GM19467 (cell line): ENCODE data around the gene UPF1.

Source experiments
- ATAC-seq: cut with Tn5 transposase; IDR thresholded peaks from one replicate; pipeline ENCODE4 v1.9.1; 2021; ENCODE audit warnings: mild to moderate bottlenecking, moderate library complexity; ENCODE audit not compliant: unreplicated experiment

The UPF1 gene

DNA sequence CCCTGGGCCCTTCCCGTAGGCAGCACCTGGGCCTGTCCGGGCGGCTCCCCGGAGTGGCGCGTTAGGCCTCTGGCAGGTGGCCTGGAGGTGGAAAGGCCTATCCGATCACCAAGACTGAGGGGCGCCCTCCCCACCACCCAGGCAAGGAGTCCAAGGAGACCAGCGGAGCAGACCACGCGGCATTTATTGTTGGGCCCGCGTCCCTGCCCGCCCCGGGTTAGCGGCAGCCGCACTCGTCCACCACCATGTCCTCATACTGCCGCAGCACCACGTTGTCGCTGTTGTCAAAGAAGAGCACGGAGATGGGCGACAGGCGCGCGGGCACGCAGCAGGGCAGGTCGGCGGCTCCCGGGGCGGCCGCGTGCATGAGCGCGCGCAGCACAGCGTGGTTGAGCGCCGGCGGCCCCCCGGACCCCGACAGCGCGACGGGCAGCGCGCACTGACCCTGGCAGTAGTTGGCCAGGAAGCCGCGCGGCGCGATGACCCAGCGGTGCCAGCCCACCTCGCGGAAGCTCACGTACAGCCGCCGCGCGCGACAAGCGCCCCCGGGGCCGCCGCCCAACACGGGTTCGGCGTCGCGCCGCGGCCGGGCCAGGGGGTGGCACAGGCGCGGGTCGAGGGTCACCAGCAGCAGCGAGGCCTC is 36.7 kb downstream of the UPF1 start:
- no peak for ATAC-seq

DNA sequence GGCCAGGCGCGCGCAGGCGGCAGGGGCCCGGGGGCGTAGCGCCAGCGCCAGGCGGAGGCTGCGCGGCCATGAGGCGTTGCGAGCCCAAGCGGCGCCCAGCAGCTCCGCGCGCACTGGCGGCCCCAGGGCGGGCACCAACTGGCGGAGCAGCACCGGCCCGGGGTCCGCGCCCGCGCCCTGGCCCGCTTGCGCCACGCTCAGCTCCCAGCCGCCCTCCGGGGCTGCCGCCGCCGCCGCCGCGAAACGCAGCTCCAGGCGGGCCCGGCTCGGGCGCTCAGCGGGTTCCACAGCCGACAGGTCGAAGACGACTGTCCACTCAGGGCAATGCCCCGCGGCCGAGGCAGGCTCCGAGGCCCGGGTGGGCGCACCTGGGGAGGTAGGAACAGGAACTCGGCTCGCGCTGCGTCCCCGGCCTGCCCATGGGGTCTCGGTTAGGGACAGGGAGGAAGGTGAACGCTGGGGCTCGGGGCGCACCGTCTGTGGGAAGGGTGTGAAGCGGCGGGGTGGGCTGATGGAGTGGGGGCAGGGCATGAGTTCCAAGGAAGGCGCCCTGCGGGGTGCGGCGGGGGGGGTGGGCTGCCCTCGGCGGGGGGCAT is 37.4 kb downstream of the UPF1 start:
- no peak for ATAC-seq

DNA sequence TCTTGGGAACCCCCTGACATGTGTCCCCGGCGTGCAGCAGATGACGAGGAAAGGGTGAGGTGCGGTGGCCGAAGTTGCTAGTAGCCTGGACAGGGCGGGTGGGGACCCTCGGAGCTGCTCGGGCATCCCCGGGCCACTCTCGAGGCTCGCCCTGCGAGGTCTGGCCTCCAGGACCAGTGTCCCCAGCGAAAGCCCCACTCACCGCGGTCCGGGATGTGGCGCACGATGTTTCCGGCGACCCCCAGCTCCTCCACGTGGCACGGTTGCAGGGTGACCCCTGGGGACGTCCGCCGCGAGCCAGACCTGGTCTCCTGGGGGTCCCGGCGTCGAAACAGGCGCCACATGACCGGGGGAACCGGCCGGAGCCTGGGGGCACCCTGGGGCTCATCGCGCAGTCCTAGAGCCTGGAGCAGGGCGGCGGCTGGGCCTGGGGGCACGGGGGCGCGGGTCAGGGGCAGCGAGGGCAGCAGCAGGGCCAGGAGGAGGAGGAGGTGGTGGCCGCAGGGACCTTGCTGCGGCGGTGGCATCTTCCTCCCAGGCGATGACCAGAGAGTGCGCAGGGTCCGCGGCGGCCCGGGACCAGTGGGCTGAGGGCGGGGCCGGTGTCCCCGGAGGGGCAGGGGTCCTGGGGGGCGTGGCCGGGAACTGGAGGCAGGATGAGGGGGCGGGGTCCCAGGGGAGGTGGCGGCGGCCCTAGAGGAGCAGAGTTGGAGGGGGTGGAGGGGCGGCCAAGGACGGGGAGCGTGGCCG is 38.2 kb downstream of the UPF1 start:
- no peak for ATAC-seq

DNA sequence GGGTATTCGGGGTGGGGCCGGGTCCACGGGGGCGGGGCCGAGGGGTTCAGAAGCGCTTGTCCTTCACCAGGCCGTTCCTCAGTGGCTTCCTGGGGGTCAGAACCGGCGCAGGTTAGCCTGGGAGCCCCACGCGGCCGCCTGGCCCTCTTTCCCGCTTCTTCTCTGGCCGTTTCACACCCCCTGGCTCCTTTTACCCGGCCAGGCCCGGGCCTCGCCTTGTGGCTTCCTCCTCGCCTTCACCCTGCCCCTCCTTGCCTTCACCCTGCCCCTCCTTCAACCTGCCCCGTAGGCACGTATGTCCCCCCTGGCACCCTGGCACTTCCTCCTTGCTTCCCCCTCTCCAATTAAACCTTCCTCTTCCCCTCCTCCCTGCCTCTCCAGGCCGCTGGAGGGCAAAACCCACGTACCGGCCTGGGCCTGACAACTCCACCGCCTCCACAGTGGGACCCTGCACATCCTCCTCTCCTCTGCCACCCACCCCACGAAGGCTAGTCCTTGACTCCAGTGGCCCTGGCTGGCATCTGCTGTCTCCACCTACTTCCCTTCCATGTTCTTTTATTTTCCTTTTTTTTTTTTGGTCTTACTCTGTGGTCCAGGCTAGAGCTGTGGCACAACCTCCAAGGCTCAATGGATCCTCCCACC is 38.9 kb downstream of the UPF1 start:
- ATAC-seq = no peak

DNA sequence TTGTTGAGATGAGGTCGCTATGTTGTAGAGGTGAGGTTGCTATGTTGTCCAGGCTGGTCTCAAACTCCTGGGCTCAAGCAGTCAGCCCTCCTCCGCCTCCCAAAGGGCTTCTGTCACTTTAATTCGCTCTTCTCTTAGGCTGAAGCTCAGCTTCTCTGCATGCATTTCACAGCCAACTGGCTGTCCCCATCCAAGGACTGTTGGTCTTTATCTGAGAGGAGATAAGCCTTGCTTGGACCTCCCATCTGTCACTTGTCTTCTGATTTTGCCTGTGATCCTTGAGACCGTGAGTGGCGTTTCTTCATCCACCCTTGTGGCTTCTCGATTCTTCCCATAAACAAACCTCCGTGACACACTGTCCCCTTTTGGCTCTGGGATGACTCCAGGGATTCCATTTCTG is 39.8 kb downstream of the UPF1 start:
- no peak for ATAC-seq

DNA sequence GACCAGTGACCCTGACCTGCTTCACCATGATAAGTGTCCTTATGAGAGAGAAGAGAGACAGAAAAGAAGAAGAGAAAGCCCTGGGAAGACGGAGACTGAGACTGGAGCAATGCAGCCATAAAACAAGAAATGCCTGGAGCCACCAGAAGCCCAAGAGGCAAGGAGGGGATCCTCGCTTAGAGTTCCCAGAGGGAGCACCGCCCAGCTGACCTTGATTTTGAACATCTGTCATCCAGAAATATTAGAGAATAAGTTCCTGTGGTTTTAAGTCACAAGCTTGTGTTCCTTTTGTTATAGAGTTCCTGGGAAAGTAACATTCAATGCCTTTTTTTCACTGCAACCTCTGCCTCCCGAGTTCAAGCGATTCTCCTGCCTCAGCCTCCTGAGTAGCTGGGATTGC is 44.0 kb downstream of the UPF1 start:
- ATAC-seq = no peak

DNA sequence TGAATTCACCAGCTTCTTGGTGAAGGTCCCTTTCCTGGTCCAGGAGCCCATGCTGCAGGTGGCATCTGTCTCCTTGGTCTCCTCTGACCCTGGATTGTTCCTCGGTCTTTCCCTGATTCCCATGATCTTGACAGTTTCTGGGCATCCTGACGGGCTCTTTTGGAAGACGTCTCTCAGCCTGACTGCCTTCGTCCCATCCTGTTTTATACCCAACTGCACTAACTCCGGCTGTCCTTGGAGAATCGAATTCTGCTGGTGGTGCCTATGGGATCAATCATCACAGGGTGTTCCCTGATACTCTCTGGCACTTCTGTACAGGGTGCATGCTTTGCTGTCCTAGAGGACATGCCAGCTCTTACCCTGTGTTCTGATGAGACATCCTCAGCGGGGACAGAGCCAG is 45.1 kb downstream of the UPF1 start:
- no peak for ATAC-seq

DNA sequence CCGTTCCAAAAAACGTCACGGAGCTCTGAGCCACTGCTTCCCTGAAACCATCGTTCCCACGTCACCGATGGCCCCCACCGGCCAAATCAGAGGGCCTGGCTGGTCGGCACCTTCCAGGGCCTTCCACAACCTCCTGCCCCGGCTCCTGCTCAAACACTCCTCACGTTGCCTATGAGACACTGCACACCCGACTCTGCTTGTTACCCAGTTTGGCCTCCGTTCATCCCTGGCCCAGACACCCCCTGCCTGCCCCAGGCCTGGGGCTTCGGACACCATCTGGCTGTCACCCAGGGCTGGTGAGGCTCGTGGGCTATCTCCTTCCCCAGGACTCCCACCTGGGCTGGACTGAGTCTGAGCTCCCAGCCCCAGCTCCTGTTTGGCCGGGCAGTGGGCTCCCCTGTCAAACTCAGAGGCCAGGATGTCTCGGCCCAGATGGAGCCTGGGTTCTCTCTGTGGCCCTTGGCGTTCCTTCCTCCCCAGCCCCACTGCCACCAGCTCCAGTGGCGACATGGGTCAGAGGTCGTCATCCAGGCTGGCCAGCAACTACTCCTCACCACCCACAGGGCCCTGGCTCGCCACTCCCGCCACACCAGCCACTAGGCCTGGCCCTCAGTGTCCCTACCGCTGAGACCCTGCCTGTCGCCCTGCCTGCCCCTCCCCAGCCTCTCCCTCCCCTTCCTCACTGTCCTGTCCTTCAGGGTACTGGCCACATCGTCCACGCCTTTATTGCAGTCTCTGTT is 46.5 kb downstream of the UPF1 start:
- no peak for ATAC-seq

DNA sequence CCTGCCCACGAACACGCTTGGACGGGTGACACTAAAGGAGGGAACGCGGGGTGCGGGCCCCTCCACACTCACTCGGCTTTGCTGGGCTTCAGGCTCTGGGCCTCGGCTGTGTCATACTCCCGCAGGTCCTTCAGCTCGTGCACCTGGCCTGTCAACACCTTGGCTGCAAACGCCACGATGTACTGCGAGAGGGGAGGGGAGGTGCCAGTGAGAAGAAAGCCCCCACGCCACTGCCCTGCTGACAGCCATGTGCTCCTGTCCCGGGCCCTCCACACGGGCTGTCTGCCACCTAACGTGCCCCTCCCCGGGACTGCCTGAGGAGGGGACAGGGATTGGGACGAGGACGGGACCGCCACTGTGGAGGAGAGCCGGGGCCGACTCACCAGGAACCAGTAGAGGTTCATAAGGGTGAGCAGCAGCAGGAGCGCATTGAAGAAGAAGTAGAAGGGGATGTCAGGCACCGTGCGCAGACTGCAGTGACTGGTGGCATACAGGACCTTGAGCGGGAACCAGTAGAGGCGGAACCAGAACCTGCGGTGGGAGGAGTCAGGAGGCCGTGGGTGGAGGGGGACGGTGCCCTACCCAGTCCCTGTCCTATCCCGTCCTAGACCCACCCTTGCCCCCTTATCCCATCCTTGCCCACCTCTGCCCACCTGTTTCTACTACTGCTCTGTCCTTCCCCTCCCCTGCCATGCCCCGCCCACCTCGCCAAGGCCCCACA is 47.3 kb downstream of the UPF1 start:
- ATAC-seq = no peak

DNA sequence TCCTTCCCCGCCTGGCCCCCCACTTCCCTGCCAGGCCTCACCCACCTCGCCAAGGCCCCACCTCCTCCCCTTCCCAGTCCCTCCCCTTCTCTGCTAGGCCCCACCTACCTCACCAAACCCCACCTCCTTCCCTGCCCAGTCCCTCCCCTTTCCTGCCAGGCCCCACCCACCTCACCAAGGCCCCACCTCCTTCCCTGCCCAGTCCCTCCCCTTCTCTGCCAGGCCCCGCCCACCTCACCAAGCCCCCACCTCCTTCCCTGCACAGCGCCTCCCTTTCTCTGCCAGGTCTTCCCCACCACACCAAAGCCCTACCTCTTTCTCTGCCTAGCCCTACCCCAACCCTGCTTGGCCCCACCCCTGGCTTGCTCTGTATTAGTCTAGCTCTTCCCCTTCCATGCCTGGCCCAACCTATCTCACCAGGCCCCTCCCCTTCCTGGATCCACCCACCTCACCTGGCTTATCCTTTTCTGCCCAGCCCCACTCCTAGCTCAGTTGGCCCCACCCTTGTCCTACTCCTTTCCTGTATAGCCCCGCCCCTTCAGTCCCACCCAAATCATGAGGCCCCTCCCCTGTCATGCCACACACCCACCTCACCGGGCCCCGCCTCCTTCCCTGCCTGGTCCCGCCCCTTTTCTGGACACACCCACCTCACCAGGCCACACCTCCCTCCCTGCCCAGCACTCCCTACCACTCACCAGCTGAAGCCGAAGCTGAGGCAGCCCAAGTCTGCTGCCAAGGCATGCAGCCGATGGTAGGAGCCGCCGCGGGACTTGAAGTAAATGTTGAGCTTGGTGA is 48.0 kb downstream of the UPF1 start:
- no peak for ATAC-seq

DNA sequence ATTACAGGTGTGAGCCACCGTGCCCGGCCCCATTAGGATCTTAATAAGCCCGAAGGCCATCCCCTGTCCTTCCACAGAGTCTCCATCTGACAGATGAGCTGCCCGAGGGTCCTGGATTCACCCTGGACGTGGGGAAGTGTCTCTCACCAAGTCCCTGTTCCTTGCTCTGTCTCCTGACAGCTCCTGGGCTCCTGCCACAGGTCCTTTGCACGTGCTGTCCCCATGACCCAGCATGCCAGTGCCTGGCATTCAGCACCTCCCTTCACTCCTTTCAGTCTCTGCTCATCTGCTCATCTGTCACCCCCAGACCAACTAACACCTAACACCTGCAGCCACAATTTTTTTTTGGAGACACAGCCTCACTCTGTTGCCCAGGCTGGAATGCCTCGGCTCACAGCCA is 49.7 kb downstream of the UPF1 start:
- no peak for ATAC-seq

DNA sequence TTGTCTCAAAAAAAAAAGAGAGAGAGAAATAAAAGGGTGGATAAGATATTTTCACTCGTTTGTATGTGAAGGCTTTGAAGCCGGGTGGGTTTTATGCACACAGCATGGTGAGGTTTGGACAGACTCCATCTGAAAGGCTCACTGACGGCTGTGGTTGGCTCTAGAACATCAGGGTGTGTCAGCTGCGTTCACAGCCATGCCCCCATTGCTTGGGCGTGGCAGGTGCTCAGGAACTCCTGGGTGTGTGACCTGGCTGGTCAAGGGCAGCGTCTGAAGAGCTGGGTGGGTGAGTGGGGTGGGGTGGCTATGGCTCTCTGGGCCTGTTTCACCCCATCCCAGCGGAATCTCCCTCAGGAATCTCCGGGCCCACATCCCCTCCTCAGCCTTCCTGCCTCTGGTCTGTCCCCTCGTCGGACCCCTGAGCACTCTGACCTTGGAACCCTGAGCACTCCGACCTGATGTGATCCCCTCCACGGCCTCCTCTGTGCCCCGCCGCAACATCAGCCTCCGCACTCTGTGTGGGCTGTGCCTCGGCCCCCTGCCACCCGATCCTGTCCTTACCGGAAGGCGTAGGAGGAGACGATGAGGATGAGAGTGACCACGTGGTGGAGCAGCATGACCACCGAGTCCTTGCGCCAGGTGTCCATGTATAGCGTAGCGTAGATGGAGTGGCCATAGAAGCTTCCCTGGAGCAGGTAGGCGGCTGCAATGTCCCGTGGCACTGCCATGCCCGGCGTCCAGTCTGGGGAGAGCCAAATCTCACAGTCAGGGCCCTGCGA is 52.0 kb downstream of the UPF1 start:
- ATAC-seq = no peak

DNA sequence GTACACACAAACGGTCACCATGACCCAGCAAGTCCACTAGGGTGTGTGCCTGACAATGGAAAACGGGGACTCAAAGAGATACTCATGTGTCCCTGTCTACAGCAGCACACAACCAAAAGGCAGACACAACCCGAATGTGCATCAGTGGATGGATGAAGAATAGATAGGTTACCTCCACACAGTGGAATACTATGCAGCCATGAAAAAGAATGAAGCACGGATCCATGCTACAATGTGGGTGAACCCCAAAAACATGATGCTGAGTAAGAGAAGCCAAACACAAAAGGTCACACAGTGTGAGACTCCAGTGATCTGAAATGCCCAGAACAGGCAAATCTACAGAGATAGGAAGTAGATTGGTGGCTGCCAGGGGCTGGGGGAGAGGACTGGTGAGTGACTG is 55.2 kb downstream of the UPF1 start:
- no peak for ATAC-seq

DNA sequence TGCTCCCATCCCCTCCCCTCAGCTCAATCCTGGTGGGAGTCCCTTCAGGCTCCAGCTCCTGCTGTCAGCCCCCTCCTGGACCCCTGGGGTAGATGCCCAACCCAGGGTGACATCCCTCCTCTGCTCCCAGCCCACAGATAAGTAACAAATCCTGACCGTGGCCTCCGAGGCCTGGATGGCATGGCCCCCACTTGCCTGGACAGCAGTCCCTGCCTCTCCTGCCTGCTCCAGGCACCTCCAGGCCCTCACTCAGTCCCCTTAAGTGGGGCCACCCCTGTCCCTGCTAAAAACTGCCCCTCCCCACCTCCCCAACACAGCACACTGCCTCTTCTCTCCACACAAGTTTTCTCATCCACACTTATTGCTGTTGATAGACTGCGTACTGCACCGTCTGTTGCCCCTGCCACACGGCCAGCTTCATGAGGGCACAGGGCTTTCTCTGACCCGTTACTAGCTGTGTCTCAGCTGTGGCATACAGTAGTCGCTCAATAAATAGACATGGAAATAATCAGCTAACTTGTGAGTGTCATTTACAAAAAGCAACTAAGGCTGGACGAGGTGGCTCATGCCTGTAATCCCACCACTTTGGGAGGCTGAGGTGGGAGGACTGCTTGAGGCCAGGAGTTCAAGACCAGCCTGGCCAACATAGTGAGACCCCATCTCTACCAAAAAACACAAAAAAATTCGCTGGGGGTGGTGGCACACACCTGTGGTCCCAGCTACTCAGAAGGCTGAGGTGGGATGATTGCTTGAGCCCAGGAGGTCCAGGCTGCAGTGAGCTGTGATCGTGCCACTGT is 58.4 kb downstream of the UPF1 start:
- no peak for ATAC-seq

DNA sequence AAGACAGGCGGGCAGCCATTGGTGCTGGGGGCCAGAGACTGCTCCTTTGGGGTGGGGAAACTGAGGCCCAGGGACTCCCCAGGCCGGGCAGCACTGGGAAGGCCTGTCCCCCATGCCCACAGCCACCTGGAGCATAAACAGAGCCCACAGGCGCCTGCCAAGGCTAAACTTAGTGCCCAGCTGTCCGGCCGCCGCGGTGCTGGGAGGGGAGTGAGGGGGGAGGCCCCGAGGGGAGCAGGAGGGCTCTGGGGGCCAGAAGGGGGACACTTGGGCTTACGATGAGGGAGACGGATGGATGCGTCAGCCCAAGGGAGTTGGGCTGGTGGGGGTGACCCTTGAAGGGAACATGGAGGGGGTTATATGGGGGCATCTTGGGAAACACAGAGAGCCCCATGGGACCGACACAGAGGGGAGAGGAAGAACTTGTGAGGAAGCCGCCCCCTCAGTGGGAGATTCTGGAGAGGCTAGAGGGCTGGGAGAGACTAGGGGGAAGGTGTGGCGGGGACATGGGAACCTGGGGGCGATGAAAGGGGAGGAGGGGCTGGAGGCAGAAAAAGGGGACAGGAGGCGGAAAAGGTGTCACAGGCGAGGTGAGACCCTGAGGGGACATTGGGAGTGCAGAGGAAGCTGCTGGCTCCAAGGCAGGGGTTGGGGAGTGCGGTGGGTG is 62.0 kb downstream of the UPF1 start:
- ATAC-seq = no peak

DNA sequence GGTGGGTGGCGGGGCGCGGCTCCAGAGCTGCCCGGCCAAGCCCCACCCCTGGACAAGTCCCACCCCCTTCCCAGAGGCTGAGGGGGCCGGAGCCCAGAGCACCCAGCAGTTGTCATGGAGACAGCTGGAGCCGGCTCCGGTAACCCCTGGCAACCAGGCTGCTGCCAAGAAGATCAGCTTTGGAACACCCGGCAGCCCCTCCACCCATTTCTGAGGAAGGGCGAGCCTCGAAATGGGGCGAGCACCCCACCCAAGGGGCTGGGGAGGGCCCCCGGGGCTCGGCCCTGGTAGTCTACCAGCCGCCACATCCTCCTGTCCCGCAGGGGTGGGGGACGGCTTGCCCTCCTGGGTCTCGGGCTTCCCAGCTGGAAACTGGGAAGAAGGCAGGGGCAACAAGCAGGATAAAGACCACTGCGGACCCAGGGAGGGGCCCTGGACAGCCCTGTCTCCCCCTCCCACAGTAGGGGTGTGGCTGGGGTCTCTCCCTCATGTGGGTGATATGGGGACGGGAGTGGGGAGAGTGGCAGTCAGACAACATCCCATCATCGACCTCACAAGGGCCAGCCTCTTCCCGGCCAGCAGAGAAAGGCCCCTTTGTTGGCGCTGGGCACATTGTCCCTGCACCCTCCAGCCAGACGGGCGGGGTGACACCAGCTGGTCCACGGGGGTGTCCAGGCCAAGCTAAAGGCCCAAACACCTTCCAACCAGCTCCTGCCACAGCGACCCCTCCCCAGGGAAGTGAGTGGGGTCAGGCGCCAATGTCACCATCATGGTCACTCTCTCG is 62.7 kb downstream of the UPF1 start:
- ATAC-seq = no peak
